Superior temporal gyrus (tissue), 1 donor: ENCODE data around the gene AGPS.
"Not testable (repeated sequence)": the region's sequence is repeated elsewhere in the genome, so short reads cannot be mapped to it uniquely, and the experiment has no call there.

Experiments
- DNase-seq: peaks from one replicate; pipeline ENCODE4 v3.0.0-alpha.2; 2016; ENCODE audit errors: extremely low spot score

The AGPS gene

GRCh38 chr2:177392373-177393202 lies at the start of gene AGPS:
AGPS (plus strand) TSS chr2:177392773; CDS start chr2:177392790, 17 bp downstream.
- peak; percentile 80 for DNase-seq

GRCh38 chr2:177343773-177344172 lies 48.8 kb upstream of the AGPS start:
- DNase-seq, result no peak

GRCh38 chr2:177344316-177344715 lies 48.3 kb upstream of the AGPS start:
- no peak for DNase-seq

GRCh38 chr2:177346192-177346591 lies 46.4 kb upstream of the AGPS start:
- DNase-seq, result no peak

GRCh38 chr2:177347570-177347969 lies 45.0 kb upstream of the AGPS start:
- DNase-seq, result no peak

- DNase-seq, result no peak
Measured at GRCh38 chr2:177348118-177348654, 44.4 kb upstream of the AGPS start.

GRCh38 chr2:177348733-177349693 lies 43.6 kb upstream of the AGPS start:
- DNase-seq, result no peak

- DNase-seq, result not testable (repeated sequence)
Measured at GRCh38 chr2:177350624-177351023, 41.9 kb upstream of the AGPS start.

GRCh38 chr2:177351121-177351520 lies 41.5 kb upstream of the AGPS start:
- not testable (repeated sequence) for DNase-seq

GRCh38 chr2:177352441-177353186 lies 40.0 kb upstream of the AGPS start:
- DNase-seq, result no peak

GRCh38 chr2:177353187-177353478 lies 39.4 kb upstream of the AGPS start:
- no peak for DNase-seq

- DNase-seq, result not testable (repeated sequence)
Measured at GRCh38 chr2:177354541-177354940, 38.0 kb upstream of the AGPS start.

GRCh38 chr2:177355874-177356273 lies 36.7 kb upstream of the AGPS start:
- DNase-seq, result peak; percentile 68

GRCh38 chr2:177359836-177360595 lies 32.6 kb upstream of the AGPS start:
- peak; percentile 17 for DNase-seq

- DNase-seq, result peak; percentile 35
Measured at GRCh38 chr2:177362499-177362898, 30.1 kb upstream of the AGPS start.

- DNase-seq, result no peak
Measured at GRCh38 chr2:177363332-177363731, 29.2 kb upstream of the AGPS start.

- not testable (repeated sequence) for DNase-seq
Measured at GRCh38 chr2:177365764-177366163, 26.8 kb upstream of the AGPS start.

GRCh38 chr2:177368023-177368422 lies 24.6 kb upstream of the AGPS start:
- not testable (repeated sequence) for DNase-seq

GRCh38 chr2:177379354-177379753 lies 13.2 kb upstream of the AGPS start:
- no peak for DNase-seq

- no peak for DNase-seq
Measured at GRCh38 chr2:177380181-177380580, 12.4 kb upstream of the AGPS start.

- no peak for DNase-seq
Measured at GRCh38 chr2:177383935-177384334, 8.6 kb upstream of the AGPS start.
